GM23338 (cell line): ENCODE data around the gene BBLN. TPM values are rescaled to one million over a fixed set of nuclear protein-coding genes. Genes with fewer than 3 reads are reported as not detected.

ENCODE experiments used
- ATAC-seq: fragments of 200-7000 bp; cut with Tn5 transposase; 3 replicates; pipeline ENCODE4 v1.9.1; 2020
- DNase-seq: peaks from one replicate; pipeline ENCODE4 v3.0.0-alpha.2; 2015; ENCODE audit warnings: low spot score
- H2AFZ ChIP-seq: fragments of 200-600 bp; sonication (generic); 2 replicates; pipeline ENCODE4 v1.8.0; 2016; ENCODE audit warnings: antibody characterized with exemption, mild to moderate bottlenecking, moderate library complexity
- H3F3A ChIP-seq: fragments of 200-600 bp; sonication (generic); replicated peaks from 2 replicates; pipeline ENCODE4 v1.8.0; 2017; ENCODE audit warnings: antibody characterized with exemption, mixed run types, low read depth
- H3K27ac ChIP-seq: fragments of 200-600 bp; sonication (generic); 2 replicates; pipeline ENCODE4 v1.6.1; 2016; ENCODE audit warnings: low read depth
- H3K27me3 ChIP-seq: fragments of 200-600 bp; sonication (generic); 2 replicates; pipeline ENCODE4 v1.8.0; 2016; ENCODE audit warnings: mild to moderate bottlenecking, mixed run types, moderate library complexity; ENCODE audit not compliant: insufficient read depth
- H3K36me3 ChIP-seq: fragments of 200-600 bp; sonication (generic); 2 replicates; pipeline ENCODE4 v1.8.0; 2016; ENCODE audit warnings: mild to moderate bottlenecking; ENCODE audit not compliant: insufficient read depth
- H3K4me1 ChIP-seq: fragments of 200-600 bp; sonication (generic); 2 replicates; pipeline ENCODE4 v1.8.0; 2016; ENCODE audit warnings: mild to moderate bottlenecking, moderate library complexity; ENCODE audit not compliant: insufficient read depth
- H3K4me2 ChIP-seq: fragments of 200-600 bp; sonication (generic); 2 replicates; pipeline ENCODE4 v1.7.1; 2017; ENCODE audit warnings: mixed run types
- H3K4me3 ChIP-seq: fragments of 200-600 bp; sonication (generic); 2 replicates; pipeline ENCODE4 v1.6.1; 2016; ENCODE audit warnings: mixed run types
- H3K79me2 ChIP-seq: fragments of 200-600 bp; sonication (generic); replicated peaks from 2 replicates; pipeline ENCODE4 v1.8.0; 2017; ENCODE audit warnings: mild to moderate bottlenecking; ENCODE audit not compliant: insufficient read depth
- H3K9me2 ChIP-seq: fragments of 200-600 bp; sonication (generic); 2 replicates; pipeline ENCODE4 v1.8.0; 2017; ENCODE audit not compliant: insufficient read depth
- H4K20me1 ChIP-seq: fragments of 200-600 bp; sonication (generic); replicated peaks from 2 replicates; pipeline ENCODE4 v1.8.0; 2017; ENCODE audit warnings: mild to moderate bottlenecking; ENCODE audit not compliant: insufficient read depth
- H3K27ac Mint-ChIP-seq: 2 replicates; pipeline ENCODE4 v1.8.0; 2020; ENCODE audit warnings: inconsistent platforms, mild to moderate bottlenecking, moderate library complexity, mixed read lengths
- H3K27me3 Mint-ChIP-seq: 3 replicates; pipeline ENCODE4 v1.8.0; 2022; ENCODE audit warnings: low read depth, mild to moderate bottlenecking, moderate library complexity, mixed read lengths, inconsistent platforms; ENCODE audit not compliant: insufficient read depth, poor library complexity
- H3K36me3 Mint-ChIP-seq: 3 replicates; pipeline ENCODE4 v1.8.0; 2021; ENCODE audit warnings: low read depth, mild to moderate bottlenecking, inconsistent platforms, moderate library complexity, mixed read lengths
- H3K4me1 Mint-ChIP-seq: 3 replicates; pipeline ENCODE4 v1.8.0; 2020; ENCODE audit warnings: mild to moderate bottlenecking, inconsistent platforms, mixed read lengths
- H3K4me3 Mint-ChIP-seq: 3 replicates; pipeline ENCODE4 v1.8.0; 2021; ENCODE audit warnings: moderate library complexity, mild to moderate bottlenecking, inconsistent platforms, mixed read lengths
- H3K9me3 Mint-ChIP-seq: 3 replicates; pipeline ENCODE4 v1.8.0; 2020; ENCODE audit warnings: moderate library complexity, mild to moderate bottlenecking, inconsistent platforms, mixed read lengths
- CREB1 ChIP-seq: fragments of 250-450 bp; sonication (Bioruptor Pico); IDR thresholded peaks from 2 replicates; pipeline ENCODE4 v1.5.0; 2020; ENCODE audit warnings: low read depth, mild to moderate bottlenecking, moderate library complexity
- ETS1 ChIP-seq: IDR thresholded peaks from 2 replicates; pipeline ENCODE4 v1.6.1; 2016; ENCODE audit warnings: antibody characterized with exemption
- EZH2 ChIP-seq: fragments of 200-600 bp; sonication (generic); IDR thresholded peaks from one replicate; pipeline ENCODE4 v1.8.0; 2017; ENCODE audit warnings: antibody characterized with exemption, mild to moderate bottlenecking, low read depth; ENCODE audit not compliant: unreplicated experiment
- EZH2phosphoT487 ChIP-seq: fragments of 200-600 bp; sonication (generic); IDR thresholded peaks from one replicate; pipeline ENCODE4 v1.8.1; 2018; ENCODE audit warnings: antibody characterized with exemption; ENCODE audit not compliant: unreplicated experiment
- JUNB ChIP-seq: IDR thresholded peaks from one replicate; pipeline ENCODE4 v1.6.1; 2016; ENCODE audit warnings: antibody characterized with exemption; ENCODE audit not compliant: unreplicated experiment
- POLR2AphosphoS5 ChIP-seq: IDR thresholded peaks from 2 replicates; pipeline ENCODE4 v1.6.1; 2016; ENCODE audit warnings: antibody characterized with exemption, low read depth
- REST ChIP-seq: IDR thresholded peaks from one replicate; pipeline ENCODE4 v1.6.1; 2018; ENCODE audit warnings: antibody characterized with exemption; ENCODE audit not compliant: unreplicated experiment
- STAT1 ChIP-seq: IDR thresholded peaks from one replicate; pipeline ENCODE4 v1.6.1; 2016; ENCODE audit warnings: antibody characterized with exemption; ENCODE audit not compliant: unreplicated experiment
- ZNF114 ChIP-seq: fragments of 250-450 bp; sonication (Bioruptor Pico); IDR thresholded peaks from 2 replicates; pipeline ENCODE4 v1.5.0; 2020; ENCODE audit warnings: mild to moderate bottlenecking, moderate library complexity
- ZNF331 ChIP-seq: fragments of 250-450 bp; sonication (Bioruptor Pico); IDR thresholded peaks from 2 replicates; pipeline ENCODE4 v1.5.0; 2020; ENCODE audit warnings: low read depth, mild to moderate bottlenecking, moderate library complexity
- ZNF462 ChIP-seq: fragments of 250-450 bp; sonication (Bioruptor Pico); IDR thresholded peaks from 2 replicates; pipeline ENCODE4 v1.5.0; 2020; ENCODE audit warnings: mild to moderate bottlenecking, moderate library complexity
- polyA plus RNA-seq: library from polyadenylated mRNA; unstranded; fragments of >200 nt; fragmentation: Nextera tagmentation; extraction: Ambion mirVana; gene quantifications from 2 replicates; pipeline ENCODE4 v1.2.1, GENCODE V29; 2016
- total RNA-seq: library from RNA; depleted of rRNA; stranded (reverse); fragments of >200 nt; shearing (Covaris generic); gene quantifications from 2 replicates; pipeline ENCODE4 v1.2.3, GENCODE V29; 2014

BBLN gene
- total and polyA plus RNA-seq, 2 experiments from 2014 or later = 171 to 246 TPM

- TF ChIP-seq REST (no peak), EZH2phosphoT487 (no peak), JUNB (no peak), ETS1 (no peak), ZNF331 (no peak), CREB1 (CRISPR knock-in tag) (peak; percentile 82), POLR2AphosphoS5 (no peak), STAT1 (no peak), EZH2 (no peak)
These were observed 42.2 kb upstream of the BBLN start (continued) for GRCh38 chr9:128117613-128118471.

GRCh38 chr9:128118472-128118857 is 41.6 kb upstream of the BBLN start:
- H3K4me1 Mint-ChIP-seq = peaks cover 10% of the 10 kb centered on the region
- H3K36me3 Mint-ChIP-seq = peaks cover 30% of the 10 kb centered on the region
- no peak overlapping the region for H3K27ac ChIP-seq
- no peak overlapping the region; the same call in 2 of the 3 replicates for H3K4me3 Mint-ChIP-seq
- H3K4me2 ChIP-seq = peak overlapping the region; percentile 72
- peaks cover 5% of the 10 kb centered on the region; the same call in 1 of the 2 replicates for H4K20me1 ChIP-seq
- peaks cover 6% of the 10 kb centered on the region; the same call in 1 of the 2 replicates for H3K4me1 ChIP-seq
- H2AFZ ChIP-seq = no peak overlapping the region
- H3K4me3 ChIP-seq = peak overlapping the region; percentile 45
- no peaks in the 10 kb centered on the region for H3K27me3 ChIP-seq
- no peaks in the 10 kb centered on the region for H3K9me2 ChIP-seq
- H3K9me3 Mint-ChIP-seq = no peaks in the 10 kb centered on the region
- H3K27me3 Mint-ChIP-seq = peaks cover 19% of the 10 kb centered on the region
- no peaks in the 10 kb centered on the region for H3K79me2 ChIP-seq
- ATAC-seq (no peak), DNase-seq (no peak)
- no peaks in the 10 kb centered on the region for H3K36me3 ChIP-seq
- H3K27ac Mint-ChIP-seq = no peak overlapping the region
- H3F3A ChIP-seq = peaks cover 7% of the 10 kb centered on the region; the same call in 1 of the 2 replicates
- TF ChIP-seq STAT1 = no peak
- no peak for TF ChIP-seq ETS1
- no peak for TF ChIP-seq EZH2
- TF ChIP-seq ZNF462 = no peak
- TF ChIP-seq EZH2phosphoT487 = no peak
- TF ChIP-seq ZNF114 = no peak
